22Rv1 (cell line): ENCODE data around the gene NIT1.
"Not testable (repeated sequence)": the region's sequence is repeated elsewhere in the genome, so short reads cannot be mapped to it uniquely, and the experiment has no call there.

Experiments
- CTCF ChIP-seq: fragments of 450-650 bp; IDR thresholded peaks from 2 replicates; pipeline ENCODE4 v1.5.1; 2017; ENCODE audit warnings: mild to moderate bottlenecking
- ZFX ChIP-seq: fragments of 450-650 bp; IDR thresholded peaks from 2 replicates; pipeline ENCODE4 v1.6.1; 2017; ENCODE audit warnings: antibody characterized with exemption, borderline replicate concordance

- TF ChIP-seq CTCF, ZFX: not testable (repeated sequence)
These were observed 1.9 kb upstream of the NIT1 start for GRCh38 chr1:161115961-161116360.
